PFSK-1 (cell line): ENCODE results near the gene HCAR3.

Experiments used
- FOXP2 ChIP-seq: optimal IDR thresholded peaks from 2 replicates; pipeline ENCODE3; 2011; ENCODE audit warnings: borderline replicate concordance, control low read depth, inconsistent platforms; ENCODE audit not compliant: insufficient read depth; ENCODE audit errors: extremely low read length, extremely low read depth
- POLR2AphosphoS5 ChIP-seq: IDR thresholded peaks from 2 replicates; pipeline ENCODE4 v1.6.1; 2012; ENCODE audit warnings: low read depth, mild to moderate bottlenecking, control low read depth, low read length, moderate library complexity
- SIN3A ChIP-seq: IDR thresholded peaks from 2 replicates; pipeline ENCODE4 v1.6.1; 2012; ENCODE audit warnings: mild to moderate bottlenecking, low read length, moderate library complexity, borderline replicate concordance; ENCODE audit not compliant: insufficient read depth
- TAF1 ChIP-seq: IDR thresholded peaks from 2 replicates; pipeline ENCODE4 v1.6.1; 2012; ENCODE audit warnings: low read length, control low read depth, borderline replicate concordance; ENCODE audit not compliant: insufficient read depth
- TF ChIP-seq, protein P1 (sequence below), 2 experiments: IDR thresholded peaks; 2 replicates each; pipeline versions ENCODE4 v1.6.1 to v1.8.0; 2011 to 2012; ENCODE audit warnings: low read depth in 2 of 2, low read length in 2 of 2, control low read depth in 1 of 2, inconsistent platforms in 1 of 2, mild to moderate bottlenecking in 1 of 2, moderate library complexity in 1 of 2; ENCODE audit not compliant: insufficient read depth in 1 of 2

DNA sequence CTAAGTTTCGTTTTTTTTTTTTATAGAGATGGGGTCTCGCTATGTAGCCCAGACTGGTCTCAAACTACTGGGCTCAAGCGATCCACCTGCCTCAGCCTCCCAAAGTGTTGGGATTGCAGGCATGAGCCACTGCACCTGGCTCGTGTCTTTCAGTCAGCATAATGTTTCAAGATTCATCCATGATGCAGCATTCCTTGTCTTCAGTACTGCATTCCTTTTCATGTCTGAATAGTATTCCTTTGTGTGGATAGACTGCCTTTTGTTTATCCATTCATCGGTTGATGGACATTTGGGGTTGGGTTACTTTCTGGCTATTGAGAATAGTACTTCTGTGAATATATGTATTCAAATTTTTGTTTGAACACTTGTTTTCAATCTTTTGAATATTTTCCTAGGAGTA lies 50.9 kb downstream of the HCAR3 start:
- TF ChIP-seq SIN3A, result no peak
- no peak for TF ChIP-seq POLR2AphosphoS5
- no peak for TF ChIP-seq TAF1
- TF ChIP-seq, protein P1, sequence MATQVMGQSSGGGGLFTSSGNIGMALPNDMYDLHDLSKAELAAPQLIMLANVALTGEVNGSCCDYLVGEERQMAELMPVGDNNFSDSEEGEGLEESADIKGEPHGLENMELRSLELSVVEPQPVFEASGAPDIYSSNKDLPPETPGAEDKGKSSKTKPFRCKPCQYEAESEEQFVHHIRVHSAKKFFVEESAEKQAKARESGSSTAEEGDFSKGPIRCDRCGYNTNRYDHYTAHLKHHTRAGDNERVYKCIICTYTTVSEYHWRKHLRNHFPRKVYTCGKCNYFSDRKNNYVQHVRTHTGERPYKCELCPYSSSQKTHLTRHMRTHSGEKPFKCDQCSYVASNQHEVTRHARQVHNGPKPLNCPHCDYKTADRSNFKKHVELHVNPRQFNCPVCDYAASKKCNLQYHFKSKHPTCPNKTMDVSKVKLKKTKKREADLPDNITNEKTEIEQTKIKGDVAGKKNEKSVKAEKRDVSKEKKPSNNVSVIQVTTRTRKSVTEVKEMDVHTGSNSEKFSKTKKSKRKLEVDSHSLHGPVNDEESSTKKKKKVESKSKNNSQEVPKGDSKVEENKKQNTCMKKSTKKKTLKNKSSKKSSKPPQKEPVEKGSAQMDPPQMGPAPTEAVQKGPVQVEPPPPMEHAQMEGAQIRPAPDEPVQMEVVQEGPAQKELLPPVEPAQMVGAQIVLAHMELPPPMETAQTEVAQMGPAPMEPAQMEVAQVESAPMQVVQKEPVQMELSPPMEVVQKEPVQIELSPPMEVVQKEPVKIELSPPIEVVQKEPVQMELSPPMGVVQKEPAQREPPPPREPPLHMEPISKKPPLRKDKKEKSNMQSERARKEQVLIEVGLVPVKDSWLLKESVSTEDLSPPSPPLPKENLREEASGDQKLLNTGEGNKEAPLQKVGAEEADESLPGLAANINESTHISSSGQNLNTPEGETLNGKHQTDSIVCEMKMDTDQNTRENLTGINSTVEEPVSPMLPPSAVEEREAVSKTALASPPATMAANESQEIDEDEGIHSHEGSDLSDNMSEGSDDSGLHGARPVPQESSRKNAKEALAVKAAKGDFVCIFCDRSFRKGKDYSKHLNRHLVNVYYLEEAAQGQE (IDR thresholded peaks at IDR 0.05; ENCODE audit: insufficient read depth in 1 of 2, low read depth in 2 of 2, low read length in 2 of 2), result no peak
- no peak for TF ChIP-seq FOXP2
